Stimulated activated CD8-positive, alpha-beta memory T cell treated with anti-CD3 and anti-CD28 coated beads, Interleukin-4, amount 100 ng/mL, for 48 hours (primary cell): ENCODE measurements around the gene MUSK.

Experiments used
- DNase-seq: peaks from one replicate; pipeline ENCODE4 v3.0.0-alpha.2; 2020

Gene MUSK

GRCh38 chr9:110700953-110701352 is 32.4 kb downstream of the MUSK start:
- DNase-seq: no peak

GRCh38 chr9:110703669-110704068 is 35.1 kb downstream of the MUSK start:
- no peak for DNase-seq

GRCh38 chr9:110707419-110707818 is 38.8 kb downstream of the MUSK start:
- DNase-seq: no peak

GRCh38 chr9:110710420-110710819 is 41.8 kb downstream of the MUSK start:
- DNase-seq: no peak

- no peak for DNase-seq
Measured at GRCh38 chr9:110712955-110713354, 44.4 kb downstream of the MUSK start.

GRCh38 chr9:110714314-110714713 is 45.7 kb downstream of the MUSK start:
- DNase-seq: no peak

GRCh38 chr9:110728058-110728457 is 59.5 kb downstream of the MUSK start:
- DNase-seq: no peak

- DNase-seq: no peak
Measured at GRCh38 chr9:110729641-110730040, 61.0 kb downstream of the MUSK start.

- no peak for DNase-seq
Measured at GRCh38 chr9:110731437-110732028, 62.9 kb downstream of the MUSK start.

GRCh38 chr9:110738982-110739381 is 70.4 kb downstream of the MUSK start:
- no peak for DNase-seq

GRCh38 chr9:110742741-110743371 is 74.3 kb downstream of the MUSK start:
- no peak for DNase-seq

GRCh38 chr9:110744715-110745384 is 76.3 kb downstream of the MUSK start:
- no peak for DNase-seq

- no peak for DNase-seq
Measured at GRCh38 chr9:110745676-110746075, 77.1 kb downstream of the MUSK start.

- DNase-seq: no peak
Measured at GRCh38 chr9:110746211-110746930, 77.8 kb downstream of the MUSK start.

GRCh38 chr9:110748251-110748893 is 79.8 kb downstream of the MUSK start:
- no peak for DNase-seq

GRCh38 chr9:110750272-110750671 is 81.7 kb downstream of the MUSK start:
- DNase-seq: no peak

- DNase-seq: no peak
Measured at GRCh38 chr9:110751971-110752370, 83.4 kb downstream of the MUSK start.

GRCh38 chr9:110752766-110753165 is 84.2 kb downstream of the MUSK start:
- no peak for DNase-seq

GRCh38 chr9:110753731-110754231 is 85.2 kb downstream of the MUSK start:
- no peak for DNase-seq

- no peak for DNase-seq
Measured at GRCh38 chr9:110755179-110755578, 86.6 kb downstream of the MUSK start.

- DNase-seq: no peak
Measured at GRCh38 chr9:110758201-110758600, 89.6 kb downstream of the MUSK start.

GRCh38 chr9:110762783-110763182 is 94.2 kb downstream of the MUSK start:
- DNase-seq: no peak

- no peak for DNase-seq
Measured at GRCh38 chr9:110763568-110763967, 95.0 kb downstream of the MUSK start.
